ENCODE data around the gene GGCX.

Gene GGCX

GRCh38 chr2:85506768-85507181 is 54.5 kb downstream of the GGCX start:
- DNase-seq = no peak

GRCh38 chr2:85505551-85506238 is 55.6 kb downstream of the GGCX start:
- no peak for DNase-seq

- DNase-seq = no peak
These were observed 56.5 kb downstream of the GGCX start for GRCh38 chr2:85504778-85505261.

- DNase-seq = no peak
These were observed 57.2 kb downstream of the GGCX start for GRCh38 chr2:85503851-85504777.

- DNase-seq = no peak
These were observed 58.0 kb downstream of the GGCX start for GRCh38 chr2:85503168-85503850.

GRCh38 chr2:85502720-85503119 is 58.6 kb downstream of the GGCX start:
- no peak for DNase-seq

- DNase-seq = no peak
These were observed 60.0 kb downstream of the GGCX start for GRCh38 chr2:85501248-85501647.

GRCh38 chr2:85497944-85498630 is 63.2 kb downstream of the GGCX start:
- no peak for DNase-seq

GRCh38 chr2:85496436-85496835 is 64.9 kb downstream of the GGCX start:
- no peak for DNase-seq
